ENCODE measurements around the gene BLVRB.

- TF ChIP-seq EZH2 (IDR thresholded peaks at IDR 0.05; ENCODE audit: insufficient read depth, poor library complexity, severe bottlenecking) = no peak
- no peak for TF ChIP-seq EZH2phosphoT487 (IDR thresholded peaks at IDR 0.05; ENCODE audit: insufficient read depth, low read depth)
Measured at GRCh38 chr19:40433391-40434216, 31.9 kb downstream of the BLVRB start.

All from GM23248 (cell line).